ENCODE results near the gene ATAT1. TPM values are rescaled to one million over a fixed set of nuclear protein-coding genes. Genes with fewer than 3 reads are reported as not detected.

Gene ATAT1
- total and polyA plus RNA-seq, 8 donors = 3.0 to 11.6 (median 5.7) TPM; not detected in 1

DNA sequence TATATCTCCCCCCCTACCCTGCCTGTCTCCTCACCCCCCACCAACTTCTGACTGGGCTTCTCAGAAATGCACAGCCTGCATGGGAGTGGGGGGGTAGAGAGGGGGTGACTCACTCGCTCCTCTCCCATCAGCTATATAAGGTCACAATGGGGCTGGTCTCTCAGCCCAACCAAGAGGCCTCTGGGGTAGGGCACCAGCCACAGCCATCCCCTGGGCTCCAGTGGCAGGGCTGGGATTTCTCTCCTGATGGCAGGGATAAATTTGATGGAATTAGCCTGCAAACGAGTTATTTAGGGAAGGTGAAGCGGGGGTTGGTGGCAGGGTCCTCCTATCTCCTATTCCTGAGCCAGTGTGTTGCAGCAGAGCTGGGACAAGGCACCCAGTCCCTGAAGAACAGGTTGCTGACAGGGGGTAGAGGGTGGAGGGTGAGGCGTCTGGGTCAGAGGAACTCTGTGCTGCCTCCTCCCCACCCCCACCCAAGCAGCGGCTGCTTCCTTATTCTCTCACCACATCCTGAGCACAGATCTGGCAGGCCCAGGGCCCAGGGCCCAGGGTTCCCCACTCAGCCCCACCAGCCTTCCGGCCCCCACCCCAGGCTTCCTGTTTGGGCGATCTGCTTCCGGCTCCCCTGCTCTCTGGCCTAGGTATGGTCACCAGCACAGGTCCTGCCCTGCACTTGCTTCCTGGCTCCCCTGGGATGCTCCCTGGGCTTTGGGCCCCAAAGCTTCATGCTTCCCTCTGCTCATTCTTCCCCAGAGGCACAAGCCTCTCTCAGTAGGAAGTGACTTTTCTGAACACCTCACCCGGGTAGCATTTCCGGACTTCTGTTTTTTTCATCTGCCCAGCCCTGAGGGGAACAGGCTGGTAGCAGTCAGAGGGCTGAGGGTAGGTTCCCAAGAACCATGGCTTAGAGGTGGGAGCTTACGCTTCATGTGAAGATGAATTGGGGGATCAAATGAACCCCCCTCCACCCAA lies 55.8 kb downstream of the ATAT1 start:
- no peaks in the 10 kb centered on the region for H3K9me3 ChIP-seq
- TF ChIP-seq POLR2AphosphoS5 (IDR thresholded peaks at IDR 0.05) = peak; percentile 32 to 82 (median 74)
- TF ChIP-seq, protein P1, sequence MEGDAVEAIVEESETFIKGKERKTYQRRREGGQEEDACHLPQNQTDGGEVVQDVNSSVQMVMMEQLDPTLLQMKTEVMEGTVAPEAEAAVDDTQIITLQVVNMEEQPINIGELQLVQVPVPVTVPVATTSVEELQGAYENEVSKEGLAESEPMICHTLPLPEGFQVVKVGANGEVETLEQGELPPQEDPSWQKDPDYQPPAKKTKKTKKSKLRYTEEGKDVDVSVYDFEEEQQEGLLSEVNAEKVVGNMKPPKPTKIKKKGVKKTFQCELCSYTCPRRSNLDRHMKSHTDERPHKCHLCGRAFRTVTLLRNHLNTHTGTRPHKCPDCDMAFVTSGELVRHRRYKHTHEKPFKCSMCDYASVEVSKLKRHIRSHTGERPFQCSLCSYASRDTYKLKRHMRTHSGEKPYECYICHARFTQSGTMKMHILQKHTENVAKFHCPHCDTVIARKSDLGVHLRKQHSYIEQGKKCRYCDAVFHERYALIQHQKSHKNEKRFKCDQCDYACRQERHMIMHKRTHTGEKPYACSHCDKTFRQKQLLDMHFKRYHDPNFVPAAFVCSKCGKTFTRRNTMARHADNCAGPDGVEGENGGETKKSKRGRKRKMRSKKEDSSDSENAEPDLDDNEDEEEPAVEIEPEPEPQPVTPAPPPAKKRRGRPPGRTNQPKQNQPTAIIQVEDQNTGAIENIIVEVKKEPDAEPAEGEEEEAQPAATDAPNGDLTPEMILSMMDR (IDR thresholded peaks at IDR 0.05) = no peak
- peaks cover 20 to 75% (median 49%) of the 10 kb centered on the region in 4 donors for H3K4me1 ChIP-seq
- intact Hi-C loops (cut with DNase I; ENCODE audit: low total_unique reads) = no loop called here
- H3K4me3 ChIP-seq = peak overlapping the region; percentile 69 to 88 (median 82)
- 24 to 49% (median 32%) methylated on average over 9 to 11 of the region's 11 CpGs for WGBS, 5 donors
- DNase-seq = peak; percentile 72 to 89
- H3K27me3 ChIP-seq = no peaks in the 10 kb centered on the region
- H3K36me3 ChIP-seq = peaks cover 8 to 26% (median 21%) of the 10 kb centered on the region in 4 donors
- peak overlapping the region; percentile 65 to 99 (median 97) for H3K27ac ChIP-seq

DNA sequence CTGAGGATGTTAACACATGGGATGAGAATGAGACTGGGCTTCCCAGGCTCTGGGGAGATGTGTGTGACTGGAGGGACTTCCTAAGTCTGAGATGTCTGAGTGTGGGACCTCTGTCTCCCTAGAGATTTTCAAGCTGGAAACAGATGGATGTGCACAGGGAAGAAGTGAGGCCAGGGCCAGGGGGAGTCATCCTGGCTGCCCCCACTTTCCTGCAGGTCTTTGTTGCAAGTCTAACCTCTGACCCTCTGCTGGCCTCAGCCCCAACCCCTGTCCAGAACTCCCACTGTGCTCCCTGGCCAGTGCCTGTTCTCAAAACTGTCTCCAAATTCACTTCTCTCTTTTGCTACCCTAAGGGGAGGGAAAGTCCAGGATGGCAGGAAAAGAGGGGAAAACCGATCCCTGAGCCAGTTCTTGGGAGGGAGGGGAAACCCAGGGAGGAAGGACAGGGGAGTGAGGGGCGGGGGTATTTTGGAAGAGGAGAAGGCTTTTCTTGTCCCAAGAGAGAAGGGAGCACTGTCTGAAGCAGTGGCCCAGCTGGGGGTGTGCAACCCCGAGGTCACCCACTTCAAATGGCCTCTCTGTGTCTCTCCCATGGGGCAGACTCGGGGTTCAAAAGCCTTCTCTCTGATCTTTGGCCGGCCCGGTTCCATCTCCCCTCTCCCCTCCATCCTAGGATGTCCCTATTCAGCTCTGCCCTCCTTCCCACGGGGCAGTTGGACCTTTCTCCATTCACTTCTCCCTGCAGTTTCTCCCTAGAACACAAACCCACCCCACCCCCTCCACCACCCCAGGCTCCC lies 56.7 kb downstream of the ATAT1 start:
- DNase-seq = peak in 1 of 2 donors; percentile 28
- Histone ChIP-seq H3K36me3 (peaks cover 0 to 17% (median 11%) of the 10 kb centered on the region in 4 donors), H3K27me3 (no peaks in the 10 kb centered on the region), H3K4me1 (peaks cover 29 to 84% (median 57%) of the 10 kb centered on the region in 4 donors), H3K27ac (peak overlapping the region; percentile 65 to 99 (median 97)), H3K4me3 (peak overlapping the region; percentile 69 to 88 (median 82)), H3K9me3 (no peaks in the 10 kb centered on the region)
- WGBS, 5 donors = 23 to 63% (median 33%) methylated on average over 7 of the region's 7 CpGs
- no peak for TF ChIP-seq EP300 (IDR thresholded peaks at IDR 0.05)
- intact Hi-C loops (cut with DNase I; ENCODE audit: low total_unique reads) = no loop called here

GRCh38 chr6:30683980-30684338 lies 57.3 kb downstream of the ATAT1 start:
- Histone ChIP-seq H3K27me3 (no peaks in the 10 kb centered on the region), H3K9me3 (no peaks in the 10 kb centered on the region), H3K4me1 (peaks cover 33 to 84% (median 60%) of the 10 kb centered on the region in 4 donors), H3K4me3 (peak overlapping the region; percentile 69 to 88 (median 82)), H3K36me3 (peaks cover 0 to 11% (median 6%) of the 10 kb centered on the region in 4 donors), H3K27ac (peak overlapping the region; percentile 49 to 99 (median 97))
- TF ChIP-seq EP300 (IDR thresholded peaks at IDR 0.05) (no peak), POLR2AphosphoS5 (IDR thresholded peaks at IDR 0.05) (no peak), POLR2A (IDR thresholded peaks at IDR 0.05) (no peak)
- TF ChIP-seq, protein P1 (IDR thresholded peaks at IDR 0.05) = no peak
- 31 to 55% (median 50%) methylated on average over 2 of the region's 2 CpGs for WGBS, 5 donors
- DNase-seq = no peak
- intact Hi-C loops (cut with DNase I; ENCODE audit: low total_unique reads) = no loop called here

DNA sequence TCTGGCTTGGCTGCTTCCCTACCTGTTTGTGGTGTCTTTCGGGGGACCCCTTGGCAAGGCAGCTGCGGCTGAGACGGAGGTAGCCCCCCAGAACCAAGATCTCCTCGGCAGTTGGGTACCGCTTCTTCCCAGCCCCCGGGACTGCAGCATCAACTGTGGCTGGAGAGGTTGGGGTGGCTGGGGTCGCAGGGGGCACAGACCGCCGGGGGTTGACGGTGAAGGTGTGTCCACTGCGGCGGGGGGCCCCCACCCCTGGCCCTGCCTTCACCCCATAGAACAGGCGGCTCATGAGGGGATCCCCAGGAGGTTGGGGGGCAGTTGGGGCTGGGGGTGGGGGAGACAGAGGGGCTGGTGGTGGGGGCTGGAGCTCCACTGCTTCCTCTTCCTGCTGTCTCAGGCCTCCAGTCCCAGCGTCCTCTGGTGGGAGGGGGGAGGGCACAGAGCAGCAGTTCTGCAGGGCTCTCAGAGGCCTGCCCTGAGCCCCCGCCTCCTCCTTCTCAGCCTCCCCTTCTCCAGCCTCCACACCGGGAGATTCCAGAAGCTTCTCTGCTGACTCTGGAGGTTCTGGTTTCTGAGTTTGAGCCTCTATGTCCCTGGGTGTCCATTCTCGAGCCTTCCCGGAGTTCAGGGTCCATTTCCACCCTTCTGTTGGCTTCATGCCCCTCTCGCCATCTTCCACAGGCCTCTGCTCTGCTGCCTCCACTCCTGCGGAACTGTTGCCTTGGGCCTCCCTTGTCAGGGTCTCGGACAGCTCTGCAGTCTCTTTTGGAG lies 57.9 kb downstream of the ATAT1 start:
- TF ChIP-seq POLR2AphosphoS5 (IDR thresholded peaks at IDR 0.05) = no peak
- TF ChIP-seq, protein P1 (IDR thresholded peaks at IDR 0.05) = no peak
- TF ChIP-seq EP300 (IDR thresholded peaks at IDR 0.05) = no peak
- TF ChIP-seq POLR2A (IDR thresholded peaks at IDR 0.05) = no peak
- Histone ChIP-seq H3K9me3 (no peaks in the 10 kb centered on the region), H3K36me3 (peaks cover 0 to 9% (median 5%) of the 10 kb centered on the region in 4 donors), H3K27me3 (no peaks in the 10 kb centered on the region), H3K4me1 (peaks cover 34 to 84% (median 60%) of the 10 kb centered on the region in 4 donors), H3K4me3 (peak overlapping the region; percentile 69 to 88 (median 82)), H3K27ac (peak overlapping the region; percentile 49 to 99 (median 97))
- DNase-seq = peak; percentile 38 to 66
- intact Hi-C loops (cut with DNase I; ENCODE audit: low total_unique reads) = no loop called here
- WGBS, 5 donors = 32 to 63% (median 51%) methylated on average over 13 to 21 of the region's 21 CpGs

Data from stomach (tissue), 9 donors.